ENCODE data around the gene GAN.

DNA sequence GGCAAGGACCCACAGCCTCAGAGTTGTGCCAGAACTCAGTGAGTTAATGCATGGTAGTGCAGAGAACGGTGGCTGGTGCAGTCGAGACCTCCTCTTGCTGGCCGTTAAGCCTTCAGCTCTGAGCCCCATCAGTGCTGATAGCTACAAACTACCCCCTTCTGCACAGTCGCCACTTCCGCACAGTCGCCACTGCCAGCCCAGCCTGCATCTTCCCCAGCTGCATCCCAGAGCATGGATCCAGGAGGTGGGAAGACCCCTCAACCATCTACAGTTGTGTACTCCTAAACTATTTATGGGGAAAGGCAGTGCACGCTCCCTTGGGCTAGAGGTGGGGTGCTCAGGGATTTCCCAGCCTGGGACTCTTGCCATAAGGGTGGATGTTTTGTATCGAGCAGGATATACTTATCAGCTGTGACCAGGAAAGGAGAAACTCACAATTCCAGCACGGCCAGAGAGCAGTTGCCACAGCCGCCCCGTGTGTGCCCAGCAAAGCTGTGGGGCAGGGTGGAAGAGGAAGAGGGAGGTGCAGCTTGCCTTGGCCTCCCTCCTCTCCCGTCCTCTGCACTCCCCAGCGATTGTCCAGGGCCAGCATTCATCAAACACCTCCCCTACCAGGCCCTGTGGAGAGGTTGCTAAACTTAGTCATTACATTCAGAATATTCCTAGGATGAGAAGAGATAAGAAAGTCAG lies 80.3 kb downstream of the GAN start:
- TF ChIP-seq KLF7 (tag by site-specific recombination; IDR thresholded peaks at IDR 0.05; ENCODE audit: borderline replicate concordance) (no peak), ZNF610 (tag by site-specific recombination; IDR thresholded peaks at IDR 0.05; ENCODE audit: borderline replicate concordance) (no peak)
- TF ChIP-seq, protein P1, sequence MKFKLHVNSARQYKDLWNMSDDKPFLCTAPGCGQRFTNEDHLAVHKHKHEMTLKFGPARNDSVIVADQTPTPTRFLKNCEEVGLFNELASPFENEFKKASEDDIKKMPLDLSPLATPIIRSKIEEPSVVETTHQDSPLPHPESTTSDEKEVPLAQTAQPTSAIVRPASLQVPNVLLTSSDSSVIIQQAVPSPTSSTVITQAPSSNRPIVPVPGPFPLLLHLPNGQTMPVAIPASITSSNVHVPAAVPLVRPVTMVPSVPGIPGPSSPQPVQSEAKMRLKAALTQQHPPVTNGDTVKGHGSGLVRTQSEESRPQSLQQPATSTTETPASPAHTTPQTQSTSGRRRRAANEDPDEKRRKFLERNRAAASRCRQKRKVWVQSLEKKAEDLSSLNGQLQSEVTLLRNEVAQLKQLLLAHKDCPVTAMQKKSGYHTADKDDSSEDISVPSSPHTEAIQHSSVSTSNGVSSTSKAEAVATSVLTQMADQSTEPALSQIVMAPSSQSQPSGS (tag by site-specific recombination; IDR thresholded peaks at IDR 0.05; ENCODE audit: low read depth) = no peak
